Stimulated activated CD4-positive, alpha-beta T cell treated with anti-CD3 and anti-CD28 coated beads, Interleukin-1b, Interleukin-23, amount 100 ng/mL, for 1 hour (primary cell): ENCODE results near the gene TSPYL4.

Experiments
- DNase-seq, 2 donors: peaks; one replicate each; pipeline ENCODE4 v3.0.0-alpha.2; 2020; ENCODE audit warnings: low read depth in 2 of 2

TSPYL4 gene

DNA sequence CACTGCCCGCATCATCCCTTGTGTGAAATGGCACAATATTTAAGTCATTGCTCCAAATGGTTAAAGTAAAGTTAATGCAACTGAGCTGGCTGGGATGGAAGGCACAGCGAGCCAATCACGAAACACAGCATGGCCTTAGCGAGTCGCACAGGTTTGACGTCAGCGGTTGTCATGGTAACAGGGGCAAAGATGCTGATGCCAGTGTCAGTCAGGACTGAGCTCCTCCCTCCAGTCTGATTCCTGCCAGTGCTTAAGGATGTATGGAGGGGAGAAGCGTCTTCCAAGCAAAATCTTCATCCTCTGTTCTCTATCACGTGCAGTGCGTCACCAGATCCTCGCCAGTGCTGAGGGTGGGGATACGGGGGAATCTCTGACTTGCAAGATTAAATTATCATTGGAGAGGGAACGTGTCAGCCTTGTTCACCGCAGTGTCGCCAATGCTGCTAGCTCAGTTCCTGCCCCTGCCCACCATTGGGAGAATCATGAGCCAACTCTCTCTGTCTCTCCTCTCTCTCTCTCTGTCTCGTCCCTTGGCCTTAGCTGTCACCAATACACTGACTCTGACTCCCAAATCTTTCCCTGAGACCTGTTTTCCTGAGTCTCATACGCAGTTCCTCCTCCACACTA is 24.5 kb downstream of the TSPYL4 start:
- DNase-seq = no peak

DNA sequence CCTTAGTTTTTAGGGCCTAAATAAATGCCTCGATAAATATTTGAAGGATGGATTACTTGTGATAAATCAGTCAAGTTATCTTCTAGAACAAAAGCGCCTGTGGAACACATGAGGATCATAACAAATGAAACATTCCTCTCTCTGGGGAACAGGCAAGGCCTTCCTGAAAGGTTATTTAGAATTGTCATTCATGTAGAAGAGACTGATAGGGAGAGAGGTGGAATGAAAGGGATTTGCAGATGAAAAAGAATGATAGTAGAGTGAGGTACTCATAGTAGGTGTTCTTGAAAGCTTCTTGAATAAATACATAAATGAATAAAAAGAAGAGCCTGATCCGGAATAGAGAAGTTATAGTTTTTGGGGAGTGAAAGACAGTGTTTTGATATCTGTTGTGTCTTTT is 30.5 kb downstream of the TSPYL4 start:
- DNase-seq = no peak

DNA sequence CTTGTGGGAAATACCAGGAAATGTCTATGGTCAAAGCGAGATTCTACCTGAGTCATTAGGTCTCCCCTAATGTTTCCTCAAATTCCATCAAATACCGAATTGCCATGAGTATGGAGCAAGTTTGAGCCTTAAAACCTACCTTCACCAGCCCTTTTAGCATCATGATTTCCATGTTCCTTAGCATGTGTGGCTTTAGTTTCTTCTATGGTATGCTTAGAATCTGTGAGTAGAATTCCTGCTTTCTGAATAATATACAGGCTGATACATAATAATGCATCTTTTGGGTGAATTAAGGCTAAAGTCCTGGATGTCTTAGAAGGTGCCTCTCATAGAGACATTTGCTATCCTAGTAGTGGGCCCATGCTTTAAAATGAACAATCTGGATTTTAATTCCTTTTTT is 32.0 kb downstream of the TSPYL4 start:
- DNase-seq = no peak

DNA sequence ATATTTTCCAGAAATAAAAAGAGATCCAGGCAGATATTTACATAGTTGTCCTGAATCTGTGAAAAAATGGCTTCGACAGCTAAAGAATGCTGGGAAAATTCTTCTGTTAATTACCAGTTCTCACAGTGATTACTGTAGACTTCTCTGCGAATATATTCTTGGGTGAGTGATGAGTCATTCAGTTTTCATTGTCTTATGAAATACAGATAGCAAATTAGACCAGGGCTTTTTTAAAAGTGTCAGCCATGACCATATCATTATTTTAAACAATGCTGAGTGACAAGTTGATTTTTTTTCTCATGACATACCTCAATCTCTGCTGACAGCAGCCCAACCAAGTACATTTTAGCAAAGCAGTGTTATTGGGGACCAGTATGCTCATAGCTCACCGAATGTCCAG is 32.8 kb downstream of the TSPYL4 start:
- DNase-seq = no peak

DNA sequence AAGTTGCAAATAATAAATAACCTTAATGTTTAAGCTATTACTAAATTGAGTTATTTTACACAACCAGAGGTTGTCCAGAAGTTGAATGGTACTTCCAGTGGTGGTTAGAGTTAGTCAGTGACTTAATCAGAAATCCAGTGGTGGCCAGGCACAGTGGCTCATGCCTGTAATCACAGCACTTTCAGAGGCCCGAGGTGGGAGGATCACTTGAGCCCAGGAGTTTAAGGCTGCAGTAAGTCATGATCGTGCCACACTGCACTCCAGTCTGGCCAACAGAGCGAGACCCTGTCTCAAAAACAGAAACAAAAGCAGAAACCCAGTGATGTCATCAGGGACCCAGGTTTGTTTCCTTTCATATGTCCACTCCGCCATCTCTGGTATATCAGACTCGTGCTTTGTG is 35.0 kb downstream of the TSPYL4 start:
- no peak for DNase-seq

DNA sequence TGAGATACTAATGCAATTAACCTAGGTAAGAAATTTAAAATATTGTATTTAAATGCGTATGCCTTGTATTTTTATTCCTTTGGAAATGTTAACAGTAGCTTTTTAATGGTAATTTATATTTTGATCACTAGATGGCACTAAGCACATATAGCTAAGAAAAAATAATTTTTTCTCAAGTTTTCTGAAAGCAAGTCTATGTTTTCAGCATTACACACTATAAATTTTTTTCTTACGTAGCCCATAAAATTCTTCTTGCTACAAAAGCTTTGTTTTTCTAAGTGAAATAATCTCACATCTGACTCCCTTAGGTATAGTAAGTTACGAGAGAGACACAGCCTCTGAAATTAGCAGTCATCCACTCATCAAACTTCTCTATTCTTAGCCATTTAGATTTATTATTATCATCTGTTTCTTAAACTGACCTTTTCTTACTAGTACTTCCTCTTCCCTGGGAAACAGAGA is 35.7 kb downstream of the TSPYL4 start:
- DNase-seq = no peak

DNA sequence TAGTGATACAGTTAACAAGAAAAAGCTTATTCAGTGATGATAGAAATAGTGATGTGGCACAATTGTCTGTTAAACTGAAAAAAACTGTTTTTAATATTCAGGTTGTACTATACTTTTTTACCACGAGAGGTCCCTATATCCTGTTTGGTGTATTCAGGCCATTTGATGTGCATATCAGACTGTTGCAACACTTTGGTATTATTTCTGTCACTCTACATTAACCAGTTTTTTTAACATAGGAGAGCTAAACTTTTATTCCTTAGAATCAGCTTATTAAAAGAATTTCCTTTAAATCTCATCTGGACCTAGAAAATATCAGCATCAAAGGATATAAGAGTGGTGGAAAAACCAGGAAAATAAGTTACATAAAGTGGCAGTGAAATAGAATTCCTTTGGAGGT is 36.8 kb downstream of the TSPYL4 start:
- no peak for DNase-seq

DNA sequence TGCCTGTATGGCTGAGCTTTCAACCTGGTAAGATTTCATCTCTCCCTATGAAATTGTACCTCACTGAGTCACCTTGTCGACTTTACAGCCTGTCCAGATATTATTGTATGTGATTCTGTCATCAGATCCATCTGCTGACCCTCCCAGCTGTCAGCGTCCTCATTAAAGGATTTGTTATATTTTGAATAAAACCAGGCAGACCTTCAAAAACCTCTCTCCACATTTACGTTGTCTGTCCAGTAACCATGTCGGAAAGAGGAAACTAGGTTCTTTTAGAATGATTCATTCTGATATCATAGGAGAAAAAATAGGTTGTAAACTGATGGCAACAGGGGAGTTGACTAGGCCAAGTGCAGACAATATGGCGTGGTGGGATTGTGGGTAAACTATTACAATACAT is 38.5 kb downstream of the TSPYL4 start:
- no peak for DNase-seq

DNA sequence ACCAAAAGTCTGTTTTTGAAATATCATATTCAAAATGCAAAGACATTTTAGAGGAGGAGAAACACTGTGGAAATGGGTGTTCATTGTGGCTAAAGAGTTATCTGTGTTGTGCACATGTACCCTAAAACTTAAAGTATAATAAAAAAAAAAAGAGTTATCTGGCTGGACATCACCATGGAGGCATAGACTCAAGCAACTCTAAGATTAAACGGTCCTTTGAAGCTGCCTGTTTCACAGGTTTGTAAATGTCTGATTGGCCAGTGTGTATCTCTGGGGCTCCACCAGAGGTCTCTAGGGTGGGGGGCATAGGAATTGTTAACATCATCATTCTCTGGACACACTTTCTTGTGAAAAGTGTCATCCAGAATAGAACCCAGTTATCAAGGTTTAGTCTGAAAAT is 39.2 kb downstream of the TSPYL4 start:
- DNase-seq = no peak

DNA sequence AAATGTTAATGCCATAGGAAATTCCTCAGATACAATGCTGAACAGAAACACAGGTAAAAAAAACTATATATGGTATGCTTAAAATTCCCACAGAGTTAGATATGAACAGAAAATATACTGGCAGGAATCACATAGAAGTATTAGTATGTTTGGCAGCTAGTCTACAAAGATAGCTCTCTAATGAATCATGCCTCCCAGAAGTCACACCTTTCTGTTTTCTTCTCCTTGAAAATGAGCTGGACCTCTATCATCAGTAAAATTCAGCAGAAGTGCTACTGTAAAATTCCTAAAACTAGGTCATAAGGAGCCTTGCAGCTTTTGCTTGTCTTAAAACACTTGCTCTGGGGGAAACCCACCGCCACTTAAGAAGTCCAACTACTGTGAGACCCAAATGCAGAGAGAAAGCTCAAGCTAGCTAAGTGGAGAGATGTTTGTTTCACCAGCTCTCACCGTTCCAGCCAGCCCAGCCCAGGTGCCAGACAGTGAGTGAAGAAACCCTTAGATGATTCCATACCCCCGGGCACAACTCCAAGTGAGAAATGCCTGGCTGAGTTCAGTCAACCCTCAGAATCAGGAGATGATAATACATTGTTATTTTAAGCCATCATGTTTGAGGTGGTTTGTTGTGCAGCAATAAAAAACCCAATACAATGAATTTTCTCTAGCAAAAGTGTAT is 43.0 kb downstream of the TSPYL4 start:
- no peak for DNase-seq

DNA sequence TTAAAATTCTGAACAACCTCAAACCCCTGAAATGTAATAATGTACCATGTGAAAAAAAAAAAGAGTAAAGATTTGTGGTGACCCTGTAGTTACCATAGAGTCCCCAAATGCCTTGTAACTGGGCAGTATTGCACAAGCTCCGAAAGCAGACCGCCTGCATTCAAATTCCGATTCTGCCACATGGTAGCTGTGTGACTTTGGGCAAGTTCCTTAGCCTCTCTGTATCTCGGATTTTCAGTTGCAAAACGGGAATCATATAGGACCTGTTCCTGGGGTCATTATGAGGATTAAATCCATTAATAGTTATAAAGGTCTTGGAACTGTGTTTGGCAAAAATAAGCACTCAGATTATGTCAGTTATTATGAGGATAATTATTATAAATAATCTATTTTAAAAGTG is 43.6 kb downstream of the TSPYL4 start:
- no peak for DNase-seq

DNA sequence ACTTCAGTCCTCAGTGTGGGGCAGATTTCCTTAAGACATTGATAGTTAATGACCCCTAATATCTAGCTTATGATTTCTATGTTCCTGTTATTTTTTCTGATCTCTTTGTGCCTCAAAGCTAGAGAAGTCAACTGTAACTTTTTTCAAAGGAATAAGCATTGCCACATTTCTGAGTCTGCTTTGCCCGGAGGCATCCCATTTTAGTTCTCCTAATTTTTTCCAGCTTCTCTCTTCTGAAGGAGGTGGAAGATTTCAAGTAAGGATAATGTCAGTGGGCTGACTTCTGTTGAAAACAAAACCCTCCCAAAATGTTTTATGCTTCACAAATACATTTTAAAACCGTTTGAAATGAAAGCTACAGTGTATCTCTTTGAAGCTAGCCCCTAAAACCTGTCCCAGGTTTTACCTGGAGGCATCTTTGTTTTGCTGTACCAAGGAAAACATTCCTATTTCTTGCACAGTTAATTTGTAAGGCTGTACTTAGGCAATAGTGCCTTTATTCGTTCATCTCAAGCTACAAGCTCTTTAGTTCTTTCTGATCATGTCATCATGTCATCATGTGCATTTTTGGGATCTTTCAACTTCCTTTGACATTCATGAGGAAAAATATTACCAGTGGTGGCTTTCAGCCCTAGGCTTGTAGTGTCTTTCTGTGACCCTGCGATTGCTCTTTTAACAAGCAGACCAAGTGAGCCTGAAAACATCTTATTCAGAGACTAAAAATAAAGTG is 45.7 kb downstream of the TSPYL4 start:
- DNase-seq = no peak

DNA sequence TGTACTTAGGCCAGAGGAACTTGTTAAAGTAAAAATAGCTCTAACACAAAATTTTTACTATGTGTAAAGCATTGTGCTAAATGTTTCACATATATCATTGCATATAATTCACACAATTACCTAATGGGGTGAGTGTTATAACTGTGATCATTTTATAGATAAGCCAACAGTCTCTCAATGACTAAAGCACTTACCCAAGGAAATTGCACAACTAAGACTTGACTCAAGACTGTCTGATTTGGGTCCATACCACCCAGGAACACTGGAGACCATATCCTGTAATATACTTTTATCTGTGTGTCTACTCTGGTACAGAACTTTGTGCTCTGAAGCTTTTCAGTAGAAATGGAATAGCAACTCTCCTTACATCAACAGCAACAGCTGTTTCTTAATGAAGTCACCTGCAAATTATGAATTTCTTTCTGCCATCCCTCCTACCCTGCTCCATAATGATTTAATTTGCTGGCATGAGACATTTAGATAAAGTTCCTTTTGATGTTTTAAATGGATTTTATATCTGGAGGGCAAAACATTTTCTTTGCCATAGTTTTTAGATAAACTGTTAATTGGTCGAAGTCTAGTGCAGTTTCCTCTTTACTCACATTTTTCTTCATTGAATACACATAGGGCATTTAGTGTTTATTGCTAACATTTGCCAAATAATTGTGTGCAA is 47.5 kb downstream of the TSPYL4 start:
- no peak for DNase-seq

DNA sequence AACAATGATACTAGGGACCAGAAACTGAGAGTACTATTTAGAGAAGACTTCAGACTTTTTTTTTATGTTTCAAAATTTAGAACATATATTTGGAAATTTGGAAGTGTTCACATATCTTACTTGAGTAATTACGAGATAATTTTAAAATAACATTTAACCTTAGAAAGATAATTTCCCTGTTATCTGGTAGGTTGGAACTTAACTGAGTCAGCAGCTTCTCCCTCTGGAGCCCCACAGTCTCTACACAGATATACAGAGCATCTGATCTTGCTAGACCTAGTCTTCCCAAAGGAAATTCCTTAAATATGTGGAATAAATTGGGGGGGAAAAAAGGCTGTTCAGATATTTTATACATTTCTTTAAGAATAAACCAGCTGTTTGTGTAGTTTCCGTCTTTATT is 48.6 kb downstream of the TSPYL4 start:
- no peak for DNase-seq

DNA sequence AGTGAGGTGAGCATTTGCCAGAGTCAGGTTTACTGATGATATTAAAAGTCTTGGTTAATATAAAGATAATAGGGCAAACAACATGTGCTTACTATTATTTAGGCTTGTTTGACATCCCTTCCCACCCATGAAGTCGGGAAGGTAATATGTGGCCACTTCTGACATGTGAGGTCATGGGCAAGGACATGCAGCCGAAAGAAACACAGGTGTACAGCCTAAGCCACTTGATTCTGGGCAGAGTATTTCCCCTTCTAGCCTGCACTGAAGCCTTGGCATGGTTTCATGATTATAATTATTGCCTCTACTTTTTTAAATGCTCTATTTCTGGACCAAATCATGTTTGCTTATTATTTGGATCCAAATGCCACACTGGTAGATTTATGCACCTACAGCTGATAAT is 52.3 kb downstream of the TSPYL4 start:
- no peak for DNase-seq

DNA sequence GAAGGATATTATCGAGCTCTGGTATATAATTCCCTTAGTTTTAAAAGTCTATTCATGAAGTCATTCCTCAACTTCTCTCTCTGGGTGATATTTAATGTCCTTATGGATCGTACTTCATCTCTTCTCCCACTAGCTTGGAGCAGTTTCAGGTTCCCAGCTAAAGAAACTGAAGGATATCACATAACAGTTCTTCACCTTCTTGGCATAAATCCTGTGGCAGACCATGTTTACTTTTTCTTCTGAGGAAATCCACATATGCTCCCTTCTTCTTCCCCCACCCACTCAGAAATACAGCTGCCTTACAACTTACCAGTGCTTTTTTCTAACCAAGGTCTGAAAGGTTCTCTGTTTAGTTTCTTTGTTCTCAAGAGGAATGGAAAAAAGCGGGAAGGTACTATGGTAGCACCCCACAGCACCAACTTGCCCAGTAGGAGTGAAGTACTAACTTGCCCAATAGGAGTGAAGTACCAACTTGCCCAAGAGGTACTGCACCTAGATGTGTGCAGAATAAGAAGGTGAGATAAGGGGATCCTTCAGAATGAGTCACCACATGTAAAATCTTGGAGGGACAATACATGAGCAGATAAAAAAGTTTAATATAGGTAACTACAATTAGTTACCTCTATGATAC is 53.1 kb downstream of the TSPYL4 start:
- DNase-seq = no peak
